Measurements from ENCODE around the gene BCKDHB. TPM values are rescaled to one million over a fixed set of nuclear protein-coding genes. Genes with fewer than 3 reads are reported as not detected.

Gene BCKDHB
- polyA plus RNA-seq, 1 of the 3 experiments (the other 2 are of a cell fraction) = 19.9 TPM

DNA sequence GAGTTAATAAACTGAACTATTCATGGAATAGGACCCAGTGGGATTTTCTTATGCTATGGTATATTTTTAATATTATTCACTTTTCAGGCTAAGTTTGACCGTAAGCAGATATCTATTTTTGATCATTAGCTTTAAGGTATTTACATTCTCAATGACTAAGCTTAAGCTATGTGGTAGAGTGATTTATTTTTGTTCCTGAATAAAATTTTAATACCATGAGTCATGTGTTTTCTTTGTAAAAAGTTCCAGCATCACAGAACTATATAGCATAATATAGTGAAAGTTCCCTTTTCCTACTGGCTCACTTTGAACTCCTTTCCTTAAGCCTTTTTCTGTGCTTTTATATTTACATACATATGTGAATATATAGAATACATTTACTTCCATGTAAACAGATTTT, 75.8 kb downstream of the BCKDHB start (continued):
- TF ChIP-seq, protein P1, sequence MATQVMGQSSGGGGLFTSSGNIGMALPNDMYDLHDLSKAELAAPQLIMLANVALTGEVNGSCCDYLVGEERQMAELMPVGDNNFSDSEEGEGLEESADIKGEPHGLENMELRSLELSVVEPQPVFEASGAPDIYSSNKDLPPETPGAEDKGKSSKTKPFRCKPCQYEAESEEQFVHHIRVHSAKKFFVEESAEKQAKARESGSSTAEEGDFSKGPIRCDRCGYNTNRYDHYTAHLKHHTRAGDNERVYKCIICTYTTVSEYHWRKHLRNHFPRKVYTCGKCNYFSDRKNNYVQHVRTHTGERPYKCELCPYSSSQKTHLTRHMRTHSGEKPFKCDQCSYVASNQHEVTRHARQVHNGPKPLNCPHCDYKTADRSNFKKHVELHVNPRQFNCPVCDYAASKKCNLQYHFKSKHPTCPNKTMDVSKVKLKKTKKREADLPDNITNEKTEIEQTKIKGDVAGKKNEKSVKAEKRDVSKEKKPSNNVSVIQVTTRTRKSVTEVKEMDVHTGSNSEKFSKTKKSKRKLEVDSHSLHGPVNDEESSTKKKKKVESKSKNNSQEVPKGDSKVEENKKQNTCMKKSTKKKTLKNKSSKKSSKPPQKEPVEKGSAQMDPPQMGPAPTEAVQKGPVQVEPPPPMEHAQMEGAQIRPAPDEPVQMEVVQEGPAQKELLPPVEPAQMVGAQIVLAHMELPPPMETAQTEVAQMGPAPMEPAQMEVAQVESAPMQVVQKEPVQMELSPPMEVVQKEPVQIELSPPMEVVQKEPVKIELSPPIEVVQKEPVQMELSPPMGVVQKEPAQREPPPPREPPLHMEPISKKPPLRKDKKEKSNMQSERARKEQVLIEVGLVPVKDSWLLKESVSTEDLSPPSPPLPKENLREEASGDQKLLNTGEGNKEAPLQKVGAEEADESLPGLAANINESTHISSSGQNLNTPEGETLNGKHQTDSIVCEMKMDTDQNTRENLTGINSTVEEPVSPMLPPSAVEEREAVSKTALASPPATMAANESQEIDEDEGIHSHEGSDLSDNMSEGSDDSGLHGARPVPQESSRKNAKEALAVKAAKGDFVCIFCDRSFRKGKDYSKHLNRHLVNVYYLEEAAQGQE (IDR thresholded peaks at IDR 0.05; ENCODE audit: low read depth, low read length) = no peak
- no peak for TF ChIP-seq RCOR1 (IDR thresholded peaks at IDR 0.05; ENCODE audit: low read length)
- TF ChIP-seq, protein P2, sequence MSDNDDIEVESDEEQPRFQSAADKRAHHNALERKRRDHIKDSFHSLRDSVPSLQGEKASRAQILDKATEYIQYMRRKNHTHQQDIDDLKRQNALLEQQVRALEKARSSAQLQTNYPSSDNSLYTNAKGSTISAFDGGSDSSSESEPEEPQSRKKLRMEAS (IDR thresholded peaks at IDR 0.05; ENCODE audit: low read depth) = no peak
- no peak for TF ChIP-seq SIN3A (IDR thresholded peaks at IDR 0.05; ENCODE audit: borderline replicate concordance, low read depth, low read length)
- TF ChIP-seq GATA2 (CRISPR knock-in tag; IDR thresholded peaks at IDR 0.05) = no peak
- peak; percentile 71 for TF ChIP-seq TCF12 (IDR thresholded peaks at IDR 0.05)
- no peak for TF ChIP-seq FOXJ3 (CRISPR knock-in tag; IDR thresholded peaks at IDR 0.05)
- TF ChIP-seq TEAD4 (IDR thresholded peaks at IDR 0.05; ENCODE audit: borderline replicate concordance, insufficient read depth) = peak; percentile 70; the same call in 1 of the 2 replicates
- no peak for TF ChIP-seq EZH2phosphoT487 (IDR thresholded peaks at IDR 0.05; ENCODE audit: borderline replicate concordance, low read depth)
- peak in 1 of 2 experiments; percentile 39; a peak in 1 of 4 replicates for TF ChIP-seq EP300 (IDR thresholded peaks at IDR 0.05; ENCODE audit: borderline replicate concordance in 1 of 2, low read depth in 1 of 2, low read length in 1 of 2)
- TF ChIP-seq NFIC (IDR thresholded peaks at IDR 0.05; ENCODE audit: borderline replicate concordance) = peak; percentile 48; the same call in 1 of the 2 replicates
- peak; percentile 71 for TF ChIP-seq MEF2A (IDR thresholded peaks at IDR 0.05; ENCODE audit: borderline replicate concordance, low read depth)

DNA sequence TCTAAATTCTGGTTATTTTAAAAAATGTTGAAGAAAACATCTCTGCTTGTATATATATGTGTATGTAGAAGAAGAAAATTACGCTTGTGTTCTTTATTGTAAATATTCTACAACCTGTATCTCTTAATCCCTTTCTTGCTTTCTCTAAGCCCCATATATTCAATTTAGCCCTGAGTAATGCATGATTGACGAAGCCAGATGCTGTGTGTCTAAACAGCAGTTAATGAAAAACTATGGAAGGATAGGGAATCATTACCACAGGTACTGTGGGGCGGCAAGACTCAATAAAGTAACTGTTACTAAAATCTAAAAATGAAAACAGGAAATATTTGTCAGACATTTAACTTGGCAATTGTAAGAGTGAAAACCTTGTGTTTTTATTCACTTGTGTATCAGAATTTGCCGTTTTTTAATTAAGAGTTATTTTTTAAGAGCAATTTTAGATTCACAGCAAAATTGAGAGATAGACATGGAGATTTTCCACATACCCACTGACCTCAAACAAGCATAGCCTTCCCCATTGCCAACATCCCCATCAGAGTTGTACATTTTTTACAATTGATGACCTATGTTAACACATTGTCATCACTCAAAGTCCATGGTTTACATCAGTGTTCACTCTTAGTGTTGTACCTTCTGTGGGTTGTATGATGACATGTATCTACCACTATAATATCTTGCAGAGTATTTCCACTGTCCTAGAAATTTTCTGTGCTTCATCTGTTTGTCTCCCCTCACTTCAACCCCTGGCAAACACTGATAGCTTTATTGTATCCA, 76.7 kb downstream of the BCKDHB start:
- peak overlapping the region in 1 of 2 experiments; percentile 76; a peak in 1 of 4 replicates for H3K27ac ChIP-seq (ENCODE audit: low read depth in 2 of 2, low read length in 1 of 2)
- no peak overlapping the region for H3K4me2 ChIP-seq
- no peak overlapping the region for H3K9ac ChIP-seq
- peaks cover 0 to 9% of the 10 kb centered on the region in 2 experiments for H3K36me3 ChIP-seq (replicated peaks in 1 of 2; ENCODE audit: control insufficient read depth in 1 of 2, insufficient read depth in 2 of 2, low read length in 1 of 2)
- no peaks in the 10 kb centered on the region for H3K9me2 ChIP-seq
- no peak overlapping the region for H3K4me3 ChIP-seq (ENCODE audit: low read depth in 2 of 2, low read length in 1 of 2)
- 0 out of 2 replicates have a peak, but pooled peaks cover 7% of the 10 kb centered on the region for H3K9me3 ChIP-seq
- no peak overlapping the region for H2AFZ ChIP-seq (ENCODE audit: low read depth)
- H3K27me3 ChIP-seq (ENCODE audit: insufficient read depth) = no peaks in the 10 kb centered on the region
- DNase-seq = no peak
- no peaks in the 10 kb centered on the region for H4K20me1 ChIP-seq (ENCODE audit: insufficient read depth)
- WGBS (ENCODE audit: low lambda C conversion rate) = 92% methylated on average over 4 of the region's 4 CpGs
- ChIA-PET CTCF (no interaction called here), POLR2A (no interaction called here)
- peaks cover 4% of the 10 kb centered on the region; the same call in 1 of the 2 replicates for H3K79me2 ChIP-seq (ENCODE audit: insufficient read depth)
- peaks cover 0 to 21% of the 10 kb centered on the region in 2 experiments for H3K4me1 ChIP-seq (ENCODE audit: control insufficient read depth in 1 of 2, insufficient read depth in 2 of 2, low read depth in 1 of 2, low read length in 1 of 2)
- peaks cover 12% of the 10 kb centered on the region for H3F3A ChIP-seq (replicated peaks; ENCODE audit: insufficient read depth)
- TF ChIP-seq, protein P3, sequence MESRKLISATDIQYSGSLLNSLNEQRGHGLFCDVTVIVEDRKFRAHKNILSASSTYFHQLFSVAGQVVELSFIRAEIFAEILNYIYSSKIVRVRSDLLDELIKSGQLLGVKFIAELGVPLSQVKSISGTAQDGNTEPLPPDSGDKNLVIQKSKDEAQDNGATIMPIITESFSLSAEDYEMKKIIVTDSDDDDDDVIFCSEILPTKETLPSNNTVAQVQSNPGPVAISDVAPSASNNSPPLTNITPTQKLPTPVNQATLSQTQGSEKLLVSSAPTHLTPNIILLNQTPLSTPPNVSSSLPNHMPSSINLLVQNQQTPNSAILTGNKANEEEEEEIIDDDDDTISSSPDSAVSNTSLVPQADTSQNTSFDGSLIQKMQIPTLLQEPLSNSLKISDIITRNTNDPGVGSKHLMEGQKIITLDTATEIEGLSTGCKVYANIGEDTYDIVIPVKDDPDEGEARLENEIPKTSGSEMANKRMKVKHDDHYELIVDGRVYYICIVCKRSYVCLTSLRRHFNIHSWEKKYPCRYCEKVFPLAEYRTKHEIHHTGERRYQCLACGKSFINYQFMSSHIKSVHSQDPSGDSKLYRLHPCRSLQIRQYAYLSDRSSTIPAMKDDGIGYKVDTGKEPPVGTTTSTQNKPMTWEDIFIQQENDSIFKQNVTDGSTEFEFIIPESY (IDR thresholded peaks at IDR 0.05; ENCODE audit: borderline replicate concordance, low read depth) = no peak
- TF ChIP-seq, protein P2 (IDR thresholded peaks at IDR 0.05; ENCODE audit: low read depth) = no peak
- TF ChIP-seq, protein P4, sequence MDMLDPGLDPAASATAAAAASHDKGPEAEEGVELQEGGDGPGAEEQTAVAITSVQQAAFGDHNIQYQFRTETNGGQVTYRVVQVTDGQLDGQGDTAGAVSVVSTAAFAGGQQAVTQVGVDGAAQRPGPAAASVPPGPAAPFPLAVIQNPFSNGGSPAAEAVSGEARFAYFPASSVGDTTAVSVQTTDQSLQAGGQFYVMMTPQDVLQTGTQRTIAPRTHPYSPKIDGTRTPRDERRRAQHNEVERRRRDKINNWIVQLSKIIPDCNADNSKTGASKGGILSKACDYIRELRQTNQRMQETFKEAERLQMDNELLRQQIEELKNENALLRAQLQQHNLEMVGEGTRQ (IDR thresholded peaks at IDR 0.05; ENCODE audit: borderline replicate concordance, low read depth, low read length) = no peak
- no peak for TF ChIP-seq CHD2 (IDR thresholded peaks at IDR 0.05; ENCODE audit: low read length, partially characterized antibody)
- TF ChIP-seq FOSL2 (IDR thresholded peaks at IDR 0.05; ENCODE audit: borderline replicate concordance, low read depth) = no peak
- no peak for TF ChIP-seq SIN3A (IDR thresholded peaks at IDR 0.05; ENCODE audit: borderline replicate concordance, low read depth, low read length)
- no peak for TF ChIP-seq SMC3 (IDR thresholded peaks at IDR 0.05; ENCODE audit: low read depth, low read length)
- TF ChIP-seq, protein P5, sequence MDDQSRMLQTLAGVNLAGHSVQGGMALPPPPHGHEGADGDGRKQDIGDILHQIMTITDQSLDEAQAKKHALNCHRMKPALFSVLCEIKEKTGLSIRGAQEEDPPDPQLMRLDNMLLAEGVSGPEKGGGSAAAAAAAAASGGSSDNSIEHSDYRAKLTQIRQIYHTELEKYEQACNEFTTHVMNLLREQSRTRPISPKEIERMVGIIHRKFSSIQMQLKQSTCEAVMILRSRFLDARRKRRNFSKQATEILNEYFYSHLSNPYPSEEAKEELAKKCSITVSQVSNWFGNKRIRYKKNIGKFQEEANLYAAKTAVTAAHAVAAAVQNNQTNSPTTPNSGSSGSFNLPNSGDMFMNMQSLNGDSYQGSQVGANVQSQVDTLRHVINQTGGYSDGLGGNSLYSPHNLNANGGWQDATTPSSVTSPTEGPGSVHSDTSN (IDR thresholded peaks at IDR 0.05) = no peak
- TF ChIP-seq, protein P6, sequence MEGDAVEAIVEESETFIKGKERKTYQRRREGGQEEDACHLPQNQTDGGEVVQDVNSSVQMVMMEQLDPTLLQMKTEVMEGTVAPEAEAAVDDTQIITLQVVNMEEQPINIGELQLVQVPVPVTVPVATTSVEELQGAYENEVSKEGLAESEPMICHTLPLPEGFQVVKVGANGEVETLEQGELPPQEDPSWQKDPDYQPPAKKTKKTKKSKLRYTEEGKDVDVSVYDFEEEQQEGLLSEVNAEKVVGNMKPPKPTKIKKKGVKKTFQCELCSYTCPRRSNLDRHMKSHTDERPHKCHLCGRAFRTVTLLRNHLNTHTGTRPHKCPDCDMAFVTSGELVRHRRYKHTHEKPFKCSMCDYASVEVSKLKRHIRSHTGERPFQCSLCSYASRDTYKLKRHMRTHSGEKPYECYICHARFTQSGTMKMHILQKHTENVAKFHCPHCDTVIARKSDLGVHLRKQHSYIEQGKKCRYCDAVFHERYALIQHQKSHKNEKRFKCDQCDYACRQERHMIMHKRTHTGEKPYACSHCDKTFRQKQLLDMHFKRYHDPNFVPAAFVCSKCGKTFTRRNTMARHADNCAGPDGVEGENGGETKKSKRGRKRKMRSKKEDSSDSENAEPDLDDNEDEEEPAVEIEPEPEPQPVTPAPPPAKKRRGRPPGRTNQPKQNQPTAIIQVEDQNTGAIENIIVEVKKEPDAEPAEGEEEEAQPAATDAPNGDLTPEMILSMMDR (IDR thresholded peaks at IDR 0.05) = no peak

Measured in SK-N-SH (cell line).